H1 (cell line): Measurements from ENCODE around the gene RGS3. TPM values are rescaled to one million over a fixed set of nuclear protein-coding genes. Genes with fewer than 3 reads are reported as not detected.

Experiments
- CBX8 ChIP-seq: fragments of 300-800, 300-1000 bp; sonication (generic); IDR thresholded peaks from 2 replicates; pipeline ENCODE4 v1.7.1; 2016; ENCODE audit warnings: low read depth, low read length, borderline replicate concordance
- CHD7 ChIP-seq: fragments of 300-600 bp; sonication (generic); IDR thresholded peaks from 2 replicates; pipeline ENCODE4 v1.7.1; 2012; ENCODE audit warnings: low read length, moderate library complexity, mild to moderate bottlenecking, inconsistent platforms; ENCODE audit not compliant: insufficient replicate concordance
- GABPA ChIP-seq: IDR thresholded peaks from 2 replicates; pipeline ENCODE4 v1.6.1; 2011; ENCODE audit warnings: mild to moderate bottlenecking, low read length, moderate library complexity, borderline replicate concordance; ENCODE audit not compliant: insufficient read depth
- JUN ChIP-seq: IDR thresholded peaks from 2 replicates; pipeline ENCODE4 v1.6.1; 2011; ENCODE audit warnings: low read depth, mild to moderate bottlenecking, improper control_type of control experiment, low read length
- RNF2 ChIP-seq: fragments of 200-900, 300-1000 bp; sonication (generic); IDR thresholded peaks from 2 replicates; pipeline ENCODE4 v1.7.1; 2016; ENCODE audit warnings: borderline replicate concordance, low read depth, mild to moderate bottlenecking, antibody characterized with exemption, low read length; ENCODE audit not compliant: poor library complexity, severe bottlenecking; ENCODE audit errors: missing control alignments
- SAP30 ChIP-seq: fragments of 300-600 bp; sonication (generic); IDR thresholded peaks from 2 replicates; pipeline ENCODE4 v1.7.1; 2012; ENCODE audit warnings: low read length, moderate library complexity, mild to moderate bottlenecking, inconsistent platforms; ENCODE audit not compliant: insufficient read depth, insufficient replicate concordance
- SIN3A ChIP-seq, 2 experiments: IDR thresholded peaks in 1 of 2; conservative IDR thresholded peaks in 1 of 2; 2 replicates each; pipeline ENCODE4 v1.6.1; 2011 to 2012; ENCODE audit warnings: low read length in 2 of 2, improper control_type of control experiment in 1 of 2, low read depth in 1 of 2, mild to moderate bottlenecking in 1 of 2
- SP2 ChIP-seq: IDR thresholded peaks from 2 replicates; pipeline ENCODE4 v1.6.1; 2012; ENCODE audit warnings: mild to moderate bottlenecking, low read length, inconsistent platforms
- SRF ChIP-seq: IDR thresholded peaks from 2 replicates; pipeline ENCODE4 v1.6.1; 2011; ENCODE audit warnings: mild to moderate bottlenecking, low read depth, low read length, moderate library complexity
- TBP ChIP-seq: IDR thresholded peaks from 2 replicates; pipeline ENCODE4 v1.6.1; 2011; ENCODE audit warnings: low read depth, low read length, improper control_type of control experiment
- polyA plus RNA-seq, 7 experiments: library from polyadenylated mRNA; depleted of rRNA in 3 of 7; stranded (reverse) in 5 of 7; unstranded in 2 of 7; fragments of >200 nt in 5 of 7; fragments of 200-250 nt in 2 of 7; gene quantifications; 1 replicate in 5 of 7; 2 replicates in 1 of 7; 4 replicates in 1 of 7; pipeline versions ENCODE4 v1.2.1 to v1.2.3, GENCODE V29; 2011 to 2013; ENCODE audit warnings: missing spikeins in 2 of 7, mixed read lengths in 2 of 7
- total RNA-seq: library from RNA; stranded (reverse); fragmentation: NEBNext Ultra II Directional; extraction: Animal tissue kit (Norgen Biotek cat#: 25700); gene quantifications from 2 replicates; pipeline ENCODE4 v1.2.1, GENCODE V29; 2021

The RGS3 gene
- total and polyA plus RNA-seq, 2 of the 8 experiments (the other 6 are each of a cell fraction or from before 2014, with no cell fraction given) = 12.6 to 18.2 TPM

- TF ChIP-seq CHD7 (no peak), SIN3A (conservative IDR thresholded peaks at IDR 0.05 in 1 of 2, IDR thresholded peaks at IDR 0.05 in 1 of 2; ENCODE audit: low read depth in 1 of 2, low read length in 2 of 2) (no peak), JUN (no peak), SP2 (no peak), GABPA (no peak), SRF (no peak), CBX8 (no peak), TBP (no peak), SAP30 (no peak), RNF2 (no peak)
These were observed 17.1 kb downstream of the RGS3 start (continued) for GRCh38 chr9:113480612-113481011.
